AG04449 (cell line): ENCODE results near the gene ANKS1A.

ENCODE experiments used
- CTCF ChIA-PET: fragments of 350-600 bp; formaldehyde crosslinking; extraction: SDS; loops from one replicate; lab custom pipeline; 2021; ENCODE audit warnings: antibody characterized with exemption; lab: Yijun Ruan, JAX
- POLR2A ChIA-PET: fragments of 400-600, 350-600 bp; formaldehyde crosslinking; extraction: SDS; loops from one replicate; lab custom pipeline; 2020; ENCODE audit warnings: antibody characterized with exemption, inconsistent platforms; lab: Yijun Ruan, JAX
- DNase-seq: peaks from one replicate; pipeline ENCODE4 v3.0.0-alpha.2; 2010; ENCODE audit warnings: low read depth, low spot score
- H3K4me3 ChIP-seq: 2 replicates; pipeline ENCODE4 v1.5.1; 2011; ENCODE audit warnings: low read depth, mild to moderate bottlenecking, control low read depth, low read length
- TF ChIP-seq, protein P1 (sequence below): IDR thresholded peaks from one replicate; pipeline ENCODE4 v1.5.1; 2011; ENCODE audit warnings: mild to moderate bottlenecking, moderate library complexity, low read length, control low read depth, inconsistent platforms; ENCODE audit not compliant: insufficient read depth; ENCODE audit errors: missing control alignments

Gene ANKS1A

GRCh38 chr6:35081426-35081851, 192.4 kb downstream of the ANKS1A start:
- no peak for DNase-seq
- no peak overlapping the region for H3K4me3 ChIP-seq
- ChIA-PET POLR2A (interaction anchor here (0.6 kb wide), 1 partner anchor 46 kb away, joined by 3 read pairs; no protein-coding TSS in a partner anchor), CTCF (interaction anchor here (1.3 kb wide), 1 partner anchor 11 kb away, joined by 3 read pairs; no protein-coding TSS in a partner anchor)
- TF ChIP-seq, protein P1, sequence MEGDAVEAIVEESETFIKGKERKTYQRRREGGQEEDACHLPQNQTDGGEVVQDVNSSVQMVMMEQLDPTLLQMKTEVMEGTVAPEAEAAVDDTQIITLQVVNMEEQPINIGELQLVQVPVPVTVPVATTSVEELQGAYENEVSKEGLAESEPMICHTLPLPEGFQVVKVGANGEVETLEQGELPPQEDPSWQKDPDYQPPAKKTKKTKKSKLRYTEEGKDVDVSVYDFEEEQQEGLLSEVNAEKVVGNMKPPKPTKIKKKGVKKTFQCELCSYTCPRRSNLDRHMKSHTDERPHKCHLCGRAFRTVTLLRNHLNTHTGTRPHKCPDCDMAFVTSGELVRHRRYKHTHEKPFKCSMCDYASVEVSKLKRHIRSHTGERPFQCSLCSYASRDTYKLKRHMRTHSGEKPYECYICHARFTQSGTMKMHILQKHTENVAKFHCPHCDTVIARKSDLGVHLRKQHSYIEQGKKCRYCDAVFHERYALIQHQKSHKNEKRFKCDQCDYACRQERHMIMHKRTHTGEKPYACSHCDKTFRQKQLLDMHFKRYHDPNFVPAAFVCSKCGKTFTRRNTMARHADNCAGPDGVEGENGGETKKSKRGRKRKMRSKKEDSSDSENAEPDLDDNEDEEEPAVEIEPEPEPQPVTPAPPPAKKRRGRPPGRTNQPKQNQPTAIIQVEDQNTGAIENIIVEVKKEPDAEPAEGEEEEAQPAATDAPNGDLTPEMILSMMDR, result no peak

DNA sequence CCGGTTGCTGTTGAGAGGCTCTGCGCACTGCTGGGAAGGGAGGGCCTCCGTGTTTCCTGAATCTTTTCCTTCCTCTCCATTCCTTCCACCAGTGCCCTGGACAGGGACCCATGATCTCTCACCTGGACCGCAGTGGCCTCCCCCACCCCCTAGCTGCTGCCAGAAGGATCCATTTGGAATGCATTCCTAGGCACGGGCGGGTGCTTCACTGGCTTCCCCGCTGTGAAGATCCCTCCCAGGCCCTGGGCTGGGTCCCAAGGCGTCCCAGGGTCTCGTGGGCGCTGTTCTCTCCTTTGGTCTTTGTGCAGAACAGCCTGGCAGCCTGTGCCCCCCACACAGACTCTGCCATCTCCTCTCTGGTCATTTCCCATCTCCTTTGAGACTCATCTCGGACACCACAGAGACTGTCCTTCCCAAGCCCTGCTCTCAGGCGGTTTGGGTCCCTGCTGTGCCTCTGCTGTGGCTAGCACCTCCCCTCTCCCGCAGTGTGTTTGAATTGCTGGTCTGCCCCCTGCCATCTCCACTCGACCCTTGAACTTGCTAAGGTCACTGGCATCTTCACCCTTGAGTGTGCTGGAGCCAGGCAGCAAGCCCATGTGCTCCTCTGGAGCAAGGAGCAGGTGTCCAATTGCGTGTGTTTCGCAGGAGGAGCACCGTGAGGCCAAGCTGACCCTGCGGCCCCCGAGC, 193.1 kb downstream of the ANKS1A start:
- POLR2A ChIA-PET, result no interaction called here
- TF ChIP-seq, protein P1, result no peak

GRCh38 chr6:35082733-35083403, 193.8 kb downstream of the ANKS1A start:
- ChIA-PET CTCF (no interaction called here), POLR2A (no interaction called here)
- TF ChIP-seq, protein P1, result no peak
- no peak for DNase-seq
- no peak overlapping the region for H3K4me3 ChIP-seq

More for the DNA sequence above, 193.1 kb downstream of the ANKS1A start:
- no peak overlapping the region for H3K4me3 ChIP-seq
- DNase-seq, result no peak
- CTCF ChIA-PET, result interaction anchor here (1.3 kb wide), 1 partner anchor 10 kb away, joined by 3 read pairs; no protein-coding TSS in a partner anchor

- H3K4me3 ChIP-seq, result no peak overlapping the region
- DNase-seq, result no peak
- TF ChIP-seq, protein P1, result no peak
- POLR2A ChIA-PET, result no interaction called here
- CTCF ChIA-PET, result no interaction called here
These were observed 194.5 kb downstream of the ANKS1A start for GRCh38 chr6:35083507-35083906.

DNA sequence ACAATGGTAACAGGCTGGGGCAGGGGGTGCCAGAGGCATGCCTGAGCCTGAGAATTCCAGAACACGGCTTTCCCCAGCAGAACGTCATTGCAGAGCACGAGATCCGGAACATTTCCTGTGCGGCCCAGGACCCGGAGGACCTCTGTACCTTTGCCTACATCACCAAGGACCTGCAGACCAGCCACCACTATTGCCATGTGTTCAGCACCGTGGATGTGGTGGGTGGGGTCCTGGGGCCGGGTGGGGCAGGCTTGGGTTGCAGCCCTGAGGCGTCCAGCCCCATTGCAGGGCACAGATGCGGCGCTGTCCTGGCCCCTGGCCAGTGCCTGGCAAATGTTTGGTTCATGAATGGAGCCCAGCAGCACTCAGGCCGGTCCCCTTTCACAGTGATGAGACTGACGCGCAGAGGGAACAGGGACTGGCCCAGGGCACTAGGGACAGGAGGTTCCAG, 195.0 kb downstream of the ANKS1A start:
- no peak overlapping the region for H3K4me3 ChIP-seq
- TF ChIP-seq, protein P1, result no peak
- no peak for DNase-seq
- ChIA-PET POLR2A (no interaction called here), CTCF (no interaction called here)

DNA sequence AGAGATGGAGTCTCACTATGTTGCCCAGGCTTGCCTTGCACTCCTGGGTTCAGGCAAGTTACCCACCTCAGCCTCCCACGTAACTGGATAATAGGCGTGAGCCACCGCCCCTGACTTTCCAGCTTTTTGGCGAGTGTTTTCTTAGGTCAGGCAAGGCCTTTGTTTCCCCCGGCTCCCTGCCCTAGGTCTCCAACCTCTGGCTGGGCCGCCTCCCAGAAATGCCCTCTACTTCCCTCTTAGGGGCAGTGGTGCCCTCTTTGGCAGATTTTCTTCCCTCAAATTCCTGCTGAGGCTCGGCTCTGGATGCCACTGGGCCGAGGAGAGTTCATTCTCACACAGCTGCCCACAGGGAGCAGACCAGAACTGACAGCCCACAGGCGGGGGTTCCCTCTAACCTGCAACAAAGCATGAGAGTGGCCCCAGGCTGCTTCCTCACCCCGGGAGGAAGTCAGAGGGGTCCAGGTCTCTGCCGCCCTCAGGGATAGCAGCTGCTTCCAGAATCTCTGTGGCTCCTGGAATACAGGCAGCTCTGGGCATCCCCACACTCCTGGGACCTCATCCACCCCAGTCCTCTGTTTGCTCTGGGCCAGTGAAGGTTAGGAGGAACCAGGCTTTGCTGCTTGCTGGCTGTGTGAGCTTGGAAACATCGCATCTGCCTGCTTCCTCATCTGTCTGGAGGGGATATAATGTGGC, 195.6 kb downstream of the ANKS1A start:
- POLR2A ChIA-PET, result no interaction called here
- H3K4me3 ChIP-seq, result no peak overlapping the region
- no peak for DNase-seq
- TF ChIP-seq, protein P1, result no peak
- CTCF ChIA-PET, result no interaction called here
